CD4-positive, alpha-beta memory T cell (primary cell): ENCODE measurements around the gene EYS. TPM values are rescaled to one million over a fixed set of nuclear protein-coding genes. Genes with fewer than 3 reads are reported as not detected.

ENCODE experiments used
- CTCF ChIA-PET: fragments of 350-600 bp; sonication (Branson Sonifier 250); formaldehyde crosslinking; loops from one replicate; lab custom pipeline; 2021; ENCODE audit warnings: inconsistent platforms; ENCODE audit not compliant: partially characterized antibody; lab: Charles Lee
- POLR2A ChIA-PET: fragments of 350-600 bp; sonication (Branson Sonifier 250); formaldehyde crosslinking; loops from one replicate; lab custom pipeline; 2021; ENCODE audit not compliant: partially characterized antibody; lab: Charles Lee
- DNase-seq, 5 donors: peaks; one replicate each; pipeline versions ENCODE4 v3.0.0 to v3.0.0-alpha.2; 2020 to 2022; ENCODE audit warnings: mixed read lengths in 1 of 5
- H3K27ac ChIP-seq: one replicate; pipeline ENCODE4 v1.7.0; 2013; ENCODE audit warnings: low read depth, low read length
- H3K27me3 ChIP-seq: 2 replicates; pipeline ENCODE4 v1.7.0; 2013; ENCODE audit warnings: mild to moderate bottlenecking, low read length, moderate library complexity; ENCODE audit not compliant: insufficient read depth
- H3K36me3 ChIP-seq: 2 replicates; pipeline ENCODE4 v1.7.0; 2013; ENCODE audit warnings: mild to moderate bottlenecking, low read length, moderate library complexity; ENCODE audit not compliant: insufficient read depth
- H3K4me1 ChIP-seq: 2 replicates; pipeline ENCODE4 v1.7.0; 2013; ENCODE audit warnings: mild to moderate bottlenecking, low read length, moderate library complexity; ENCODE audit not compliant: insufficient read depth
- H3K4me3 ChIP-seq, 2 donors: one replicate each; pipeline ENCODE4 v1.7.0; 2013; ENCODE audit warnings: low read length in 2 of 2, mild to moderate bottlenecking in 1 of 2
- H3K9me3 ChIP-seq, 2 donors: one replicate each; pipeline ENCODE4 v1.7.0; 2013; ENCODE audit warnings: low read length in 2 of 2, control low read depth in 1 of 2; ENCODE audit not compliant: control insufficient read depth in 1 of 2
- H3K27ac Mint-ChIP-seq, 7 donors: one replicate each; pipeline ENCODE4 v1.8.0; 2020 to 2021; ENCODE audit warnings: mixed read lengths in 7 of 7, mild to moderate bottlenecking in 6 of 7, inconsistent platforms in 3 of 7, moderate library complexity in 3 of 7
- H3K27me3 Mint-ChIP-seq, 2 donors: one replicate each; pipeline ENCODE4 v1.8.0; 2020 to 2021; ENCODE audit warnings: mixed read lengths in 2 of 2
- H3K36me3 Mint-ChIP-seq, 2 donors: one replicate each; pipeline ENCODE4 v1.8.0; 2020 to 2021; ENCODE audit warnings: mixed read lengths in 2 of 2, inconsistent platforms in 1 of 2, mild to moderate bottlenecking in 1 of 2
- H3K4me1 Mint-ChIP-seq, 4 donors: one replicate each; pipeline ENCODE4 v1.8.0; 2020 to 2021; ENCODE audit warnings: mixed read lengths in 4 of 4, mild to moderate bottlenecking in 1 of 4
- H3K4me3 Mint-ChIP-seq, 8 donors: one replicate each; pipeline ENCODE4 v1.8.0; 2020 to 2021; ENCODE audit warnings: mixed read lengths in 8 of 8, mild to moderate bottlenecking in 7 of 8, moderate library complexity in 6 of 8, inconsistent platforms in 3 of 8
- H3K9me3 Mint-ChIP-seq, 8 donors: one replicate each; pipeline ENCODE4 v1.8.0; 2020 to 2021; ENCODE audit warnings: mixed read lengths in 8 of 8, mild to moderate bottlenecking in 5 of 8, inconsistent platforms in 3 of 8, moderate library complexity in 1 of 8
- intact Hi-C: fragments of 100-400 bp; cut with micrococcal nuclease; formaldehyde crosslinking; loops from one replicate; pipeline ENCODE4 v1.15.1; 2023
- polyA plus RNA-seq, 2 donors: library from polyadenylated mRNA; unstranded; fragments of 300-500 nt; fragmentation: Illumina TruSeq; gene quantifications; one replicate each; pipeline ENCODE4 v1.2.3, GENCODE V29; 2021
- total RNA-seq, 2 experiments: library from RNA; stranded (reverse); gene quantifications; one replicate each; pipeline ENCODE4 v1.2.3, GENCODE V29; 2021

The EYS gene
- total and polyA plus RNA-seq, 4 experiments from 2014 or later, result 0.17 to 0.20 TPM; not detected in 2

GRCh38 chr6:63926258-63926780 lies 1780.7 kb downstream of the EYS start:
- Mint-ChIP-seq H3K9me3 (no peaks in the 10 kb centered on the region), H3K36me3 (no peaks in the 10 kb centered on the region), H3K4me1 (no peaks in the 10 kb centered on the region), H3K27ac (no peak overlapping the region), H3K4me3 (no peak overlapping the region), H3K27me3 (peaks cover 1% of the 10 kb centered on the region in 2 donors)
- no peak for DNase-seq
- H3K27ac ChIP-seq, result no peak overlapping the region
- no peaks in the 10 kb centered on the region for H3K36me3 ChIP-seq
- ChIA-PET POLR2A (no interaction called here), CTCF (no interaction called here)
- no peak overlapping the region for H3K4me3 ChIP-seq
- H3K9me3 ChIP-seq, result no peaks in the 10 kb centered on the region
- intact Hi-C loops, result no loop called here
- no peaks in the 10 kb centered on the region for H3K4me1 ChIP-seq
- no peaks in the 10 kb centered on the region for H3K27me3 ChIP-seq

- ChIA-PET POLR2A (no interaction called here), CTCF (interaction anchor here (0.9 to 1.2 kb wide), 3 partner anchors 10 to 23 kb away, joined by 3 to 4 read pairs (median 3); no protein-coding TSS in a partner anchor)
- H3K27ac ChIP-seq, result no peak overlapping the region
- H3K27me3 Mint-ChIP-seq, result peaks cover 1% of the 10 kb centered on the region in 2 donors
- no peak overlapping the region for H3K27ac Mint-ChIP-seq
- H3K36me3 Mint-ChIP-seq, result no peaks in the 10 kb centered on the region
- no peaks in the 10 kb centered on the region for H3K9me3 ChIP-seq
- peak in 4 of 5 donors; percentile 6 to 31 (median 8) for DNase-seq
- H3K9me3 Mint-ChIP-seq, result no peaks in the 10 kb centered on the region
- intact Hi-C loops, result loop anchor here (5.0 kb wide), 1 partner anchor 326 kb away; no protein-coding TSS in a partner anchor
- no peak overlapping the region for H3K4me3 ChIP-seq
- no peaks in the 10 kb centered on the region for H3K4me1 ChIP-seq
- no peaks in the 10 kb centered on the region for H3K27me3 ChIP-seq
- H3K4me3 Mint-ChIP-seq, result no peak overlapping the region
- no peaks in the 10 kb centered on the region for H3K36me3 ChIP-seq
- H3K4me1 Mint-ChIP-seq, result no peaks in the 10 kb centered on the region
Measured at GRCh38 chr6:63923139-63923739, 1783.8 kb downstream of the EYS start.

- Histone ChIP-seq H3K27me3 (no peaks in the 10 kb centered on the region), H3K4me3 (no peak overlapping the region), H3K4me1 (no peaks in the 10 kb centered on the region), H3K36me3 (no peaks in the 10 kb centered on the region), H3K27ac (no peak overlapping the region), H3K9me3 (no peaks in the 10 kb centered on the region)
- H3K27ac Mint-ChIP-seq, result no peak overlapping the region
- POLR2A ChIA-PET, result no interaction called here
- CTCF ChIA-PET, result no interaction called here
- no peaks in the 10 kb centered on the region for H3K9me3 Mint-ChIP-seq
- no peak overlapping the region for H3K4me3 Mint-ChIP-seq
- intact Hi-C loops, result loop anchor here (5.0 kb wide), 1 partner anchor 322 kb away; no protein-coding TSS in a partner anchor
- DNase-seq, result no peak
- no peaks in the 10 kb centered on the region for H3K36me3 Mint-ChIP-seq
- no peaks in the 10 kb centered on the region for H3K4me1 Mint-ChIP-seq
- no peaks in the 10 kb centered on the region for H3K27me3 Mint-ChIP-seq
Measured at GRCh38 chr6:63919556-63920110, 1787.4 kb downstream of the EYS start.

- ChIA-PET CTCF (interaction anchor here (1.4 kb wide), 1 partner anchor 10 kb away, joined by 4 read pairs; no protein-coding TSS in a partner anchor), POLR2A (no interaction called here)
- H3K27me3 ChIP-seq, result no peaks in the 10 kb centered on the region
- no peaks in the 10 kb centered on the region for H3K4me1 ChIP-seq
- no peak overlapping the region for H3K27ac ChIP-seq
- H3K36me3 ChIP-seq, result no peaks in the 10 kb centered on the region
- no peaks in the 10 kb centered on the region for H3K9me3 ChIP-seq
- Mint-ChIP-seq H3K4me3 (no peak overlapping the region), H3K27me3 (peaks cover 0 to 1% of the 10 kb centered on the region in 2 donors), H3K4me1 (no peaks in the 10 kb centered on the region), H3K9me3 (peaks cover 0 to 2% (median 0%) of the 10 kb centered on the region in 8 donors), H3K27ac (no peak overlapping the region), H3K36me3 (no peaks in the 10 kb centered on the region)
- no peak overlapping the region for H3K4me3 ChIP-seq
- intact Hi-C loops, result no loop called here
- no peak for DNase-seq
Measured at GRCh38 chr6:63912887-63913286, 1794.1 kb downstream of the EYS start.

- H3K36me3 ChIP-seq, result no peaks in the 10 kb centered on the region
- Mint-ChIP-seq H3K27me3 (peaks cover 0 to 1% of the 10 kb centered on the region in 2 donors), H3K36me3 (no peaks in the 10 kb centered on the region), H3K27ac (no peak overlapping the region), H3K4me3 (no peak overlapping the region), H3K4me1 (no peaks in the 10 kb centered on the region), H3K9me3 (peaks cover 0 to 2% (median 0%) of the 10 kb centered on the region in 8 donors)
- no peak overlapping the region for H3K27ac ChIP-seq
- intact Hi-C loops, result no loop called here
- no peaks in the 10 kb centered on the region for H3K27me3 ChIP-seq
- DNase-seq, result no peak
- H3K9me3 ChIP-seq, result no peaks in the 10 kb centered on the region
- ChIA-PET POLR2A (no interaction called here), CTCF (no interaction called here)
- H3K4me3 ChIP-seq, result no peak overlapping the region
- no peaks in the 10 kb centered on the region for H3K4me1 ChIP-seq
Measured at GRCh38 chr6:63910863-63911551, 1796.0 kb downstream of the EYS start.

- ChIA-PET POLR2A (no interaction called here), CTCF (no interaction called here)
- no peak for DNase-seq
- Histone ChIP-seq H3K4me1 (no peaks in the 10 kb centered on the region), H3K27me3 (no peaks in the 10 kb centered on the region), H3K9me3 (no peaks in the 10 kb centered on the region), H3K36me3 (no peaks in the 10 kb centered on the region), H3K4me3 (no peak overlapping the region), H3K27ac (no peak overlapping the region)
- Mint-ChIP-seq H3K36me3 (no peaks in the 10 kb centered on the region), H3K4me1 (no peaks in the 10 kb centered on the region), H3K27ac (no peak overlapping the region), H3K27me3 (peaks cover 0 to 1% of the 10 kb centered on the region in 2 donors), H3K4me3 (no peak overlapping the region), H3K9me3 (no peaks in the 10 kb centered on the region)
- intact Hi-C loops, result no loop called here
Measured at GRCh38 chr6:63904650-63905248, 1802.3 kb downstream of the EYS start.

- H3K27me3 Mint-ChIP-seq, result no peaks in the 10 kb centered on the region
- no peak overlapping the region for H3K4me3 Mint-ChIP-seq
- no peak for DNase-seq
- intact Hi-C loops, result no loop called here
- no peaks in the 10 kb centered on the region for H3K4me1 Mint-ChIP-seq
- POLR2A ChIA-PET, result no interaction called here
- no peaks in the 10 kb centered on the region for H3K9me3 Mint-ChIP-seq
- no peak overlapping the region for H3K27ac Mint-ChIP-seq
- no peaks in the 10 kb centered on the region for H3K27me3 ChIP-seq
- H3K4me1 ChIP-seq, result no peaks in the 10 kb centered on the region
- no peaks in the 10 kb centered on the region for H3K36me3 ChIP-seq
- no peak overlapping the region for H3K27ac ChIP-seq
- no peaks in the 10 kb centered on the region for H3K36me3 Mint-ChIP-seq
- H3K4me3 ChIP-seq, result no peak overlapping the region
- no peaks in the 10 kb centered on the region for H3K9me3 ChIP-seq
- CTCF ChIA-PET, result interaction anchor here (1.0 kb wide), 1 partner anchor 24 kb away, joined by 3 read pairs; no protein-coding TSS in a partner anchor
Measured at GRCh38 chr6:63899550-63899949, 1807.5 kb downstream of the EYS start.
